Sigmoid colon (tissue), 7 donors: ENCODE results near the gene DPF3. TPM values are rescaled to one million over a fixed set of nuclear protein-coding genes. Genes with fewer than 3 reads are reported as not detected.

Experiments used
- DNase-seq: peaks from one replicate; pipeline ENCODE4 v3.0.0-alpha.2; 2019
- H3K27ac ChIP-seq, 4 donors: fragments of 200-600 bp; sonication (generic); one replicate each; pipeline ENCODE4 v1.5.1; 2016 to 2019; ENCODE audit warnings: mild to moderate bottlenecking in 1 of 4
- H3K27me3 ChIP-seq, 3 donors: fragments of 200-600 bp; sonication (generic); one replicate each; pipeline ENCODE4 v1.5.1; 2019; ENCODE audit warnings: mild to moderate bottlenecking in 1 of 3
- H3K36me3 ChIP-seq, 4 donors: fragments of 200-600 bp; sonication (generic); one replicate each; pipeline ENCODE4 v1.5.1; 2016 to 2019
- H3K4me1 ChIP-seq, 4 donors: fragments of 200-600 bp; sonication (generic); one replicate each; pipeline ENCODE4 v1.5.1; 2017 to 2019
- H3K4me3 ChIP-seq, 4 donors: fragments of 200-600 bp; sonication (generic); one replicate each; pipeline ENCODE4 v1.5.1; 2017 to 2019; ENCODE audit warnings: mild to moderate bottlenecking in 2 of 4, moderate library complexity in 1 of 4
- H3K9me3 ChIP-seq, 4 donors: fragments of 200-600 bp in 3 of 4; sonication (generic) in 3 of 4; one replicate each; pipeline versions ENCODE4 v1.5.1 to v1.6.1; 2013 to 2019
- EP300 ChIP-seq, 4 donors: sonication (generic); formaldehyde crosslinking; IDR thresholded peaks; one replicate each; pipeline ENCODE4 v1.6.1; 2017; ENCODE audit warnings: antibody characterized with exemption in 4 of 4
- POLR2A ChIP-seq, 2 donors: fragments of 450-650 bp; IDR thresholded peaks; one replicate each; pipeline ENCODE4 v1.6.1; 2016; ENCODE audit warnings: antibody characterized with exemption in 2 of 2, mild to moderate bottlenecking in 2 of 2, moderate library complexity in 2 of 2
- POLR2AphosphoS5 ChIP-seq, 4 donors: sonication (generic); formaldehyde crosslinking; IDR thresholded peaks; one replicate each; pipeline ENCODE4 v1.6.1; 2017; ENCODE audit warnings: antibody characterized with exemption in 4 of 4
- WGBS, 2 donors: extraction: QIAGEN DNeasy Blood & Tissue Kit; methylation state at CpG; one replicate each; pipeline ENCODE4 v1.1.7; 2013; 5-methylcytosine and 5-hydroxymethylcytosine counted together
- intact Hi-C: fragments of 100-400 bp; cut with DNase I; formaldehyde crosslinking; loops from one replicate; pipeline ENCODE4 v1.15.1; 2023
- polyA plus RNA-seq, 3 donors: library from polyadenylated mRNA; stranded (reverse); fragments of 200-250 nt; gene quantifications; one replicate each; pipeline ENCODE4 v1.2.3, GENCODE V29; 2013
- total RNA-seq, 4 donors: library from RNA; depleted of rRNA; stranded (reverse); fragments of >200 nt; gene quantifications; one replicate each; pipeline ENCODE4 v1.1.0, GENCODE V29; 2016
- TF ChIP-seq, protein P1 (sequence below), 4 experiments: fragments of 450-650 bp in 3 of 4; fragments of 200-600 bp in 1 of 4; IDR thresholded peaks; one replicate each; pipeline ENCODE4 v1.5.1; 2016 to 2019; ENCODE audit warnings: antibody characterized with exemption in 4 of 4, mild to moderate bottlenecking in 3 of 4, moderate library complexity in 2 of 4
- donor health status: healthy with polysubstance abuse.
- donor health status: Bipolar disorder and iron deficiency.
- donor health status: healthy.

Gene DPF3
- total and polyA plus RNA-seq, 7 donors, result 0.28 to 4.5 (median 2.3) TPM

DNA sequence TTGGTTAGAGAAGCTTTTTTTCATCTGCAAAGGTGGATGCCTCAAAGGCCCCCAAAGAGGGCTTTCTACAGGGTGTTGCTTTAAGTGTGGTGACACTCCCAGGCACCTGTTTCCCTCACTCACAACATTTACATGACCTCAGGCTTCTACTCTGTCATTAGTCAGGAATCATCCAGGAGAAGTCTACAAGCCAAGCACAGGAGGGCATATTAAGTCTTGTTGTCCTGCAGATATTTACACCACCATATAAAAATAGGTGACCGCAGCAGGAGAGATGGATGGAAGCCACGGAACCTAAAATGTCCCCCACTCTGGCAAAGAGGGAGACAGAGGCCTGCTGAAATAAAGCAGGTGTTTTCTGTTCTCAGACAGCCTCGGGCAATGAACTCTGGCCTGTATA is 7.5 kb upstream of the DPF3 start:
- Histone ChIP-seq H3K36me3 (no peaks in the 10 kb centered on the region), H3K27ac (no peak overlapping the region), H3K27me3 (peaks cover 0 to 4% (median 0%) of the 10 kb centered on the region in 3 donors), H3K4me1 (no peaks in the 10 kb centered on the region), H3K4me3 (no peak overlapping the region), H3K9me3 (no peaks in the 10 kb centered on the region)
- 77 to 88% methylated on average over 3 of the region's 3 CpGs for WGBS, 2 donors
- intact Hi-C loops, result loop anchor here (10.0 kb wide), 1 partner anchor 157 kb away; no protein-coding TSS in a partner anchor
- no peak for DNase-seq
- TF ChIP-seq POLR2AphosphoS5 (IDR thresholded peaks at IDR 0.05), result no peak
- TF ChIP-seq, protein P1, sequence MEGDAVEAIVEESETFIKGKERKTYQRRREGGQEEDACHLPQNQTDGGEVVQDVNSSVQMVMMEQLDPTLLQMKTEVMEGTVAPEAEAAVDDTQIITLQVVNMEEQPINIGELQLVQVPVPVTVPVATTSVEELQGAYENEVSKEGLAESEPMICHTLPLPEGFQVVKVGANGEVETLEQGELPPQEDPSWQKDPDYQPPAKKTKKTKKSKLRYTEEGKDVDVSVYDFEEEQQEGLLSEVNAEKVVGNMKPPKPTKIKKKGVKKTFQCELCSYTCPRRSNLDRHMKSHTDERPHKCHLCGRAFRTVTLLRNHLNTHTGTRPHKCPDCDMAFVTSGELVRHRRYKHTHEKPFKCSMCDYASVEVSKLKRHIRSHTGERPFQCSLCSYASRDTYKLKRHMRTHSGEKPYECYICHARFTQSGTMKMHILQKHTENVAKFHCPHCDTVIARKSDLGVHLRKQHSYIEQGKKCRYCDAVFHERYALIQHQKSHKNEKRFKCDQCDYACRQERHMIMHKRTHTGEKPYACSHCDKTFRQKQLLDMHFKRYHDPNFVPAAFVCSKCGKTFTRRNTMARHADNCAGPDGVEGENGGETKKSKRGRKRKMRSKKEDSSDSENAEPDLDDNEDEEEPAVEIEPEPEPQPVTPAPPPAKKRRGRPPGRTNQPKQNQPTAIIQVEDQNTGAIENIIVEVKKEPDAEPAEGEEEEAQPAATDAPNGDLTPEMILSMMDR (IDR thresholded peaks at IDR 0.05), result no peak
- no peak for TF ChIP-seq POLR2A (IDR thresholded peaks at IDR 0.05)
- no peak for TF ChIP-seq EP300 (IDR thresholded peaks at IDR 0.05)

DNA sequence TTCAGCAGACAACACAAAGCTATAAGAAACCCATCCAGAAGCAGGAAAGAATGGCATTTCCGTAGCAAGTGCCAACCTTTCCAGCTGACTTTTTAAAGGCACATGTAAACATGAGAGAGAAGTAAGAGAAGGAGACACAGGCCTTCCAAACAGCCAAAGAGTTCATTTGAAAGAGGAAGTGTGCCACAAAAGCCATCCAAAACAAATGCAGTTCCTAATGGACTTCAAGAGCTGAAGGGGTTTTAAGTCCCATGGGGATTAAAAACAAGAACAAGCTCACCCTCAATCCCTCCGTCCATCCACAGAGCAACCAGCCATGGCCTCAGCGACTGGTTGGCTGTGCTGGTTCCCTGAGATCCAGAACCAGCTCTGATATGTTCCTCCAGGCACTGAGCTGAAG is 4.5 kb upstream of the DPF3 start:
- H3K36me3 ChIP-seq, result no peaks in the 10 kb centered on the region
- H3K9me3 ChIP-seq, result no peaks in the 10 kb centered on the region
- peaks cover 0 to 11% (median 9%) of the 10 kb centered on the region in 4 donors for H3K4me1 ChIP-seq
- peaks cover 0 to 13% (median 0%) of the 10 kb centered on the region in 3 donors for H3K27me3 ChIP-seq
- no peak for DNase-seq
- H3K27ac ChIP-seq, result no peak overlapping the region
- 61 to 65% methylated on average over 3 of the region's 3 CpGs for WGBS, 2 donors
- TF ChIP-seq POLR2A (IDR thresholded peaks at IDR 0.05) (no peak), EP300 (IDR thresholded peaks at IDR 0.05) (no peak), POLR2AphosphoS5 (IDR thresholded peaks at IDR 0.05) (no peak)
- TF ChIP-seq, protein P1 (IDR thresholded peaks at IDR 0.05), result no peak
- intact Hi-C loops, result no loop called here
- no peak overlapping the region for H3K4me3 ChIP-seq

DNA sequence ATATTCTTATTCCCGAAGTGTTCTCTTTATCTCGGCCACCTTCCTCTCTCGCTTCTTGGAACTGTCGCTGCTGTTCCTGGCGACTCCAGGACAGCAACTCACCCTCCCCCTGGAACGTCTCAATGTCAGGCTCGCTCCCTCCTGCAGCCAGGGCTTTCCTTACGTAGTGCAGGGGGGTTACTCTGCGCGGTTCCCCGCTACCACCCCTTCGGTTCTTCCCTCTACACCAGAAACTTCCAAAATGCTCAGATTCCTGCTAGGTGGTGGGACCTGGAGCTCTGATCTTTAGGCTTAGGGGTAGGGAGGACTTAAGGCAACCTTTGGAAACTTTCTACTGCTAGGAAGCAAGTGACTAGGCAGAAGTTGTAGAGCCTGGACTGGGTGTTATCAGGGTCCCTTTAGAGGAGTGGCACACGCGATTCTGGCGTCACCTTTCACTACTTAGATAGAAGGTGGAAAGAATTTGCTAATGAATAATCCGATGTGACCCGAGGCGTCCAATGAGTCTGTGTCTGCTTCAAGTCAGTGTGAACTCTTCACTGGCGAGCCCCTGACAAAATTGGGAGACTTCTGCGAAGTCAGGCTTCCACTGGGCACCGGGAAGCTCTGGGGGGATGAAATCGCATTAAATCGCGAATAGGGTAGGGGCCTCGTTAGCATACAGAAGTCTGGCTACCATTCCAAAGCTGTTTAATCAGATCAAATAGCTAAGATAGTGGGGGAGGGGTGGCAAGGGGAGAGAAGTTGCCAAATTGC is 900 bp upstream of the DPF3 start:
- 4% methylated on average over 25 of the region's 25 CpGs for WGBS, 2 donors
- H3K9me3 ChIP-seq, result no peaks in the 10 kb centered on the region
- peaks cover 7 to 46% (median 11%) of the 10 kb centered on the region in 3 donors for H3K27me3 ChIP-seq
- peaks cover 0 to 29% (median 24%) of the 10 kb centered on the region in 4 donors for H3K4me1 ChIP-seq
- intact Hi-C loops, result loop anchor here (2.0 to 5.0 kb wide), 2 partner anchors 32 to 82 kb away; partner anchors contain the start of gene DCAF4
- H3K36me3 ChIP-seq, result no peaks in the 10 kb centered on the region
- no peak for DNase-seq
- TF ChIP-seq, protein P1 (IDR thresholded peaks at IDR 0.05), result no peak
- peak in 2 of 4 donors; percentile 13 to 31 for TF ChIP-seq POLR2AphosphoS5 (IDR thresholded peaks at IDR 0.05)
- H3K27ac ChIP-seq, result peak overlapping the region; percentile 36 to 65 (median 54)
- H3K4me3 ChIP-seq, result peak overlapping the region; percentile 46 to 91 (median 76)

DNA sequence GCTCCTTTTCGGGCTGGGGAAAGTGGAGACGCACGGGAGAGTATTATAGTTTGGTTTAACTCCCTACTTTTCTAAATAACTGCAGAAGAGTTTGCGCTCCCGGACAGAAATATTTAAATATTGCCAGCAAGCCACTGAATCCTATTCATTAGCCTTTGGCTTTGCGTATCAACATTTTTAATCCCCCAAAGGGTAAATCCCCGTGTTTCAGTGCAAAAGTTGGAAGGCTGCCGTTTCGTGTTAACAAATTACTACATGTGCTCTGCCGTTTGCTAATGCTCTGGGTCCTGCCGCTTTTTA is 372 bp upstream of the DPF3 start:
- H3K4me3 ChIP-seq, result peak overlapping the region; percentile 46 to 91 (median 76)
- no peaks in the 10 kb centered on the region for H3K9me3 ChIP-seq
- peaks cover 7 to 52% (median 11%) of the 10 kb centered on the region in 3 donors for H3K27me3 ChIP-seq
- peak overlapping the region; percentile 36 to 65 (median 54) for H3K27ac ChIP-seq
- intact Hi-C loops, result loop anchor here (2.0 to 5.0 kb wide), 2 partner anchors 33 to 82 kb away; partner anchors contain the start of gene DCAF4
- no peaks in the 10 kb centered on the region for H3K36me3 ChIP-seq
- peaks cover 0 to 29% (median 24%) of the 10 kb centered on the region in 4 donors for H3K4me1 ChIP-seq
- TF ChIP-seq POLR2A (IDR thresholded peaks at IDR 0.05) (no peak), EP300 (IDR thresholded peaks at IDR 0.05) (no peak), POLR2AphosphoS5 (IDR thresholded peaks at IDR 0.05) (no peak)
- TF ChIP-seq, protein P1 (IDR thresholded peaks at IDR 0.05), result no peak
- no peak for DNase-seq
- WGBS, 2 donors, result 0 to 1% methylated on average over 11 of the region's 11 CpGs
